WTC11 (cell line): ENCODE results near the gene WDPCP.

Source experiments
- FOXJ3 ChIP-seq: sonication (generic); formaldehyde crosslinking; IDR thresholded peaks from 2 replicates; pipeline ENCODE4 v1.9.0; 2021; ENCODE audit warnings: missing genetic modification reagents, mild to moderate bottlenecking, borderline replicate concordance
- FOXP1 ChIP-seq: sonication (generic); formaldehyde crosslinking; IDR thresholded peaks from 2 replicates; pipeline ENCODE4 v1.8.0; 2022; ENCODE audit warnings: missing genetic modification reagents, mild to moderate bottlenecking, moderate library complexity, borderline replicate concordance
- GABPB1 ChIP-seq: sonication (generic); formaldehyde crosslinking; IDR thresholded peaks from 2 replicates; pipeline ENCODE4 v1.8.1; 2023; ENCODE audit warnings: mild to moderate bottlenecking, missing genetic modification reagents
- NR2C2 ChIP-seq: sonication (generic); formaldehyde crosslinking; IDR thresholded peaks from 2 replicates; pipeline ENCODE4 v1.8.0; 2022; ENCODE audit warnings: mild to moderate bottlenecking, missing genetic modification reagents
- PREB ChIP-seq: sonication (generic); formaldehyde crosslinking; IDR thresholded peaks from 2 replicates; pipeline ENCODE4 v1.8.1; 2022; ENCODE audit warnings: mild to moderate bottlenecking, missing genetic modification reagents, moderate library complexity, borderline replicate concordance
- ZNF281 ChIP-seq: sonication (generic); formaldehyde crosslinking; IDR thresholded peaks from 2 replicates; pipeline ENCODE4 v1.8.0; 2023; ENCODE audit warnings: mild to moderate bottlenecking, missing genetic modification reagents
- TF ChIP-seq, protein P1 (sequence below): fragments of 200-600 bp; IDR thresholded peaks from 2 replicates; pipeline ENCODE4 v1.8.0; 2022; ENCODE audit warnings: antibody characterized with exemption
- TF ChIP-seq, protein P2 (sequence below): sonication (generic); formaldehyde crosslinking; IDR thresholded peaks from 2 replicates; pipeline ENCODE4 v1.8.0; 2022; ENCODE audit warnings: mild to moderate bottlenecking, missing genetic modification reagents

DNA sequence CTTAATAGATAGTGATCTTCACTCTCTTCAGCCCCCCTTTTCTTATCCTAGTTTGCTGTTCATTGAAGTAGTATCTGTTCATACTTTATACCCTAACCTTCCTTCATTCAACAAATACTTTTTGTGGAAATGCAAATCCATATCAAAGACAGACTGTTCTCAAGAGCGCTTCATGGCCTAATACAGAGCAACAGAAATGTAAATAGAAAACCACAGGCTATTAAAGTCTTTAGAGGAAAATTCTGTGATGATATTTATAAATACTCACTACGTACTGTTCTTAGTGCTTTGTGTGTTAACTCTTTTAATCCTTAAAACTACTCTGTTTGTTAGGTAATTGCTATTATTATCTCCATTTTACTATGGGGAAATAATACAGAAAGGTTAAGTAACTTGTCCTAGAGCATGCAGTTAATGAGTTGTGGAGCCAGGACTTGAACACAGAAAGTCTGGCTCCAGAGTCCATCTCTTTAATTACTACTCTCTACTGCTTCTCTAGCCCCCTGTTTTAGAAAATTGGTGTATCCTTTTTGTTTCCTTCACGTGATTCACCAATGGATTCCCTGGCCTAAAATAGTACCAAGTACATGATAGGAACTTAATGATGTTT, 3.4 kb upstream of the WDPCP start:
- TF ChIP-seq PREB (no peak), ZNF281 (CRISPR knock-in tag) (no peak), NR2C2 (CRISPR knock-in tag) (no peak), FOXJ3 (CRISPR knock-in tag) (no peak), GABPB1 (CRISPR knock-in tag) (no peak), FOXP1 (CRISPR knock-in tag) (no peak)
- TF ChIP-seq, protein P1, sequence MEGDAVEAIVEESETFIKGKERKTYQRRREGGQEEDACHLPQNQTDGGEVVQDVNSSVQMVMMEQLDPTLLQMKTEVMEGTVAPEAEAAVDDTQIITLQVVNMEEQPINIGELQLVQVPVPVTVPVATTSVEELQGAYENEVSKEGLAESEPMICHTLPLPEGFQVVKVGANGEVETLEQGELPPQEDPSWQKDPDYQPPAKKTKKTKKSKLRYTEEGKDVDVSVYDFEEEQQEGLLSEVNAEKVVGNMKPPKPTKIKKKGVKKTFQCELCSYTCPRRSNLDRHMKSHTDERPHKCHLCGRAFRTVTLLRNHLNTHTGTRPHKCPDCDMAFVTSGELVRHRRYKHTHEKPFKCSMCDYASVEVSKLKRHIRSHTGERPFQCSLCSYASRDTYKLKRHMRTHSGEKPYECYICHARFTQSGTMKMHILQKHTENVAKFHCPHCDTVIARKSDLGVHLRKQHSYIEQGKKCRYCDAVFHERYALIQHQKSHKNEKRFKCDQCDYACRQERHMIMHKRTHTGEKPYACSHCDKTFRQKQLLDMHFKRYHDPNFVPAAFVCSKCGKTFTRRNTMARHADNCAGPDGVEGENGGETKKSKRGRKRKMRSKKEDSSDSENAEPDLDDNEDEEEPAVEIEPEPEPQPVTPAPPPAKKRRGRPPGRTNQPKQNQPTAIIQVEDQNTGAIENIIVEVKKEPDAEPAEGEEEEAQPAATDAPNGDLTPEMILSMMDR, result no peak
- TF ChIP-seq, protein P2, sequence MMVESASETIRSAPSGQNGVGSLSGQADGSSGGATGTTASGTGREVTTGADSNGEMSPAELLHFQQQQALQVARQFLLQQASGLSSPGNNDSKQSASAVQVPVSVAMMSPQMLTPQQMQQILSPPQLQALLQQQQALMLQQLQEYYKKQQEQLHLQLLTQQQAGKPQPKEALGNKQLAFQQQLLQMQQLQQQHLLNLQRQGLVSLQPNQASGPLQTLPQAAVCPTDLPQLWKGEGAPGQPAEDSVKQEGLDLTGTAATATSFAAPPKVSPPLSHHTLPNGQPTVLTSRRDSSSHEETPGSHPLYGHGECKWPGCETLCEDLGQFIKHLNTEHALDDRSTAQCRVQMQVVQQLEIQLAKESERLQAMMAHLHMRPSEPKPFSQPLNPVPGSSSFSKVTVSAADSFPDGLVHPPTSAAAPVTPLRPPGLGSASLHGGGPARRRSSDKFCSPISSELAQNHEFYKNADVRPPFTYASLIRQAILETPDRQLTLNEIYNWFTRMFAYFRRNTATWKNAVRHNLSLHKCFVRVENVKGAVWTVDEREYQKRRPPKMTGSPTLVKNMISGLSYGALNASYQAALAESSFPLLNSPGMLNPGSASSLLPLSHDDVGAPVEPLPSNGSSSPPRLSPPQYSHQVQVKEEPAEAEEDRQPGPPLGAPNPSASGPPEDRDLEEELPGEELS (CRISPR knock-in tag), result no peak
